Ureter (tissue), 1 donor: ENCODE results near the gene MAML3. TPM values are rescaled to one million over a fixed set of nuclear protein-coding genes. Genes with fewer than 3 reads are reported as not detected.

ENCODE experiments used
- DNase-seq: peaks from one replicate; pipeline ENCODE4 v3.0.0-alpha.2; 2020; ENCODE audit warnings: low spot score
- total RNA-seq: library from RNA; stranded (reverse); gene quantifications from one replicate; pipeline ENCODE4 v1.2.4, GENCODE V29; 2023
- donor health status: DM: yes; HTN: yes; CAD: no.

MAML3 gene
- total RNA-seq, 1 donor from 2014 or later: 23.4 TPM

GRCh38 chr4:139786494-139787354, 367.3 kb downstream of the MAML3 start:
- DNase-seq: no peak

GRCh38 chr4:139785356-139785755, 368.6 kb downstream of the MAML3 start:
- DNase-seq: no peak

GRCh38 chr4:139783741-139784484, 370.1 kb downstream of the MAML3 start:
- DNase-seq: no peak

- DNase-seq: no peak
These were observed 371.0 kb downstream of the MAML3 start for GRCh38 chr4:139782926-139783522.

- DNase-seq: no peak
These were observed 372.9 kb downstream of the MAML3 start for GRCh38 chr4:139781066-139781465.

- DNase-seq: no peak
These were observed 374.3 kb downstream of the MAML3 start for GRCh38 chr4:139779691-139780090.

GRCh38 chr4:139777757-139778156, 376.2 kb downstream of the MAML3 start:
- DNase-seq: no peak

- DNase-seq: no peak
These were observed 377.7 kb downstream of the MAML3 start for GRCh38 chr4:139776235-139776634.

GRCh38 chr4:139774759-139775487, 379.1 kb downstream of the MAML3 start:
- no peak for DNase-seq

GRCh38 chr4:139773560-139774318, 380.2 kb downstream of the MAML3 start:
- no peak for DNase-seq

GRCh38 chr4:139770361-139770760, 383.6 kb downstream of the MAML3 start:
- no peak for DNase-seq

GRCh38 chr4:139769364-139769763, 384.6 kb downstream of the MAML3 start:
- DNase-seq: no peak

GRCh38 chr4:139768896-139769295, 385.1 kb downstream of the MAML3 start:
- no peak for DNase-seq

GRCh38 chr4:139768366-139768765, 385.6 kb downstream of the MAML3 start:
- no peak for DNase-seq

- no peak for DNase-seq
These were observed 386.4 kb downstream of the MAML3 start for GRCh38 chr4:139767585-139767984.

GRCh38 chr4:139767168-139767567, 386.8 kb downstream of the MAML3 start:
- DNase-seq: no peak

GRCh38 chr4:139764686-139765310, 389.2 kb downstream of the MAML3 start:
- no peak for DNase-seq

GRCh38 chr4:139764182-139764581, 389.8 kb downstream of the MAML3 start:
- no peak for DNase-seq

- no peak for DNase-seq
These were observed 390.3 kb downstream of the MAML3 start for GRCh38 chr4:139763672-139764071.

GRCh38 chr4:139763205-139763604, 390.8 kb downstream of the MAML3 start:
- DNase-seq: no peak

GRCh38 chr4:139762720-139763119, 391.3 kb downstream of the MAML3 start:
- DNase-seq: no peak
